ENCODE results near the gene COL24A1. TPM values are rescaled to one million over a fixed set of nuclear protein-coding genes. Genes with fewer than 3 reads are reported as not detected.

Gene COL24A1
- total and polyA plus RNA-seq, 2 experiments from 2014 or later: 0.22 to 0.23 TPM

DNA sequence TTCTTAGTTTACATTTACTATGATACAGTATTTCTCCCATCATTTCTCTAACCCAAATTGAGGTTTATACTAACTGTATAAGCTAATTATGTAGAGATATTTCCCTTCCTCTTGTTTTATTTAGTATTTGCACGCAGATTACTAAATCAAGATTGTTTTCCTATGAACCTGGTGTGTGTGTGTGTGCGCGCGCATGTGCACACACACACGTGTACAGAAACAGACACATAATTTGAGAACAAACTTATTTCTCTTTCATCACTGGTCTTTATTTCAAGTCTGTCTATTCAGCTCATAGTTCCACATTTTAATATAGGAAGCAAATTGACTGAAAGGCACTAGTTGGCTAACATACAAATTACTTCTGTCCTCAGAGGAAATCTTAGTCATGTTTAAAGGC, 19.7 kb upstream of the COL24A1 start:
- in situ Hi-C loops (cut with MboI): no loop called here
- H3K27me3 ChIP-seq (replicated peaks; ENCODE audit: insufficient read depth): 0 out of 2 replicates have a peak, but pooled peaks cover 2% of the 10 kb centered on the region

DNA sequence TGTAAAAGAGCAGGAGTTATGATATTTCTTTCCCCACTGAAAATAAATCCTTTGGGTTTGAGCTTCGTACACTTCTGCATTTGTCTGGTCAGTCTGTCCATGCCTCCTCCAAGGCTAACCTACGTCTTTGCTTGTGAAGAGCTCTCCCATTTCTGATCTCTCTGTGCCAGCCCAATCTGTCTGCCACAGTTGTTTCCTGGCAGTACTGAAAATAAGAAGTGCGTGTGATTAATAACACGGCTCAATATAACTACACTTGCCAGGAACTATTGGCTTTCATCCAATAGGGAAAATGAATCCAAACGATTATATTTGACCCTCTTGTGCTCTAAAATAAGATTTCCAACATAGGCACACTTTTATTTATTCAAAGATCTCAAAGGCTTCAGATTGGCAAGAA, 19.2 kb upstream of the COL24A1 start:
- H3K9me3 ChIP-seq (ENCODE audit: low read depth): no peaks in the 10 kb centered on the region
- H3K9me2 ChIP-seq (ENCODE audit: insufficient read depth): no peaks in the 10 kb centered on the region
- in situ Hi-C loops (cut with MboI): no loop called here
- H2AFZ ChIP-seq: no peak overlapping the region
- H3K4me1 ChIP-seq (ENCODE audit: insufficient read depth): no peaks in the 10 kb centered on the region
- H3K27ac ChIP-seq: no peak overlapping the region
- 0 out of 2 replicates have a peak, but pooled peaks cover 2% of the 10 kb centered on the region for H3K27me3 ChIP-seq (replicated peaks; ENCODE audit: insufficient read depth)
- no peak overlapping the region for H3K4me2 ChIP-seq (ENCODE audit: unreplicated experiment)
- 15 to 19% methylated on average over 5 of the region's 5 CpGs for WGBS, 2 experiments (ENCODE audit: low coverage in 1 of 2, low lambda C conversion rate in 2 of 2, missing lambda C conversion rate in 2 of 2)
- no peaks in the 10 kb centered on the region for H3K79me2 ChIP-seq (ENCODE audit: insufficient read depth)
- TF ChIP-seq EZH2 (IDR thresholded peaks at IDR 0.05; ENCODE audit: insufficient read depth, poor library complexity, severe bottlenecking) (no peak), EZH2phosphoT487 (IDR thresholded peaks at IDR 0.05; ENCODE audit: insufficient read depth, low read depth) (no peak)
- H3K9ac ChIP-seq: no peak overlapping the region
- H3K4me3 ChIP-seq: no peak overlapping the region
- no peaks in the 10 kb centered on the region for H3K36me3 ChIP-seq (ENCODE audit: low read depth)
- no peaks in the 10 kb centered on the region for H3F3A ChIP-seq (ENCODE audit: insufficient read depth)
- no peaks in the 10 kb centered on the region for H4K20me1 ChIP-seq (ENCODE audit: insufficient read depth)
- no peak for DNase-seq

More for the DNA sequence above, 19.7 kb upstream of the COL24A1 start:
- TF ChIP-seq EZH2phosphoT487 (IDR thresholded peaks at IDR 0.05; ENCODE audit: insufficient read depth, low read depth) (no peak), EZH2 (IDR thresholded peaks at IDR 0.05; ENCODE audit: insufficient read depth, poor library complexity, severe bottlenecking) (no peak)
- H3K4me3 ChIP-seq: no peak overlapping the region
- H3K9me3 ChIP-seq (ENCODE audit: low read depth): no peaks in the 10 kb centered on the region
- no peaks in the 10 kb centered on the region for H4K20me1 ChIP-seq (ENCODE audit: insufficient read depth)
- H3K36me3 ChIP-seq (ENCODE audit: low read depth): no peaks in the 10 kb centered on the region
- no peaks in the 10 kb centered on the region for H3K4me1 ChIP-seq (ENCODE audit: insufficient read depth)
- no peaks in the 10 kb centered on the region for H3F3A ChIP-seq (ENCODE audit: insufficient read depth)
- H3K4me2 ChIP-seq (ENCODE audit: unreplicated experiment): no peak overlapping the region
- no peaks in the 10 kb centered on the region for H3K79me2 ChIP-seq (ENCODE audit: insufficient read depth)
- no peak for DNase-seq
- no peak overlapping the region for H3K27ac ChIP-seq
- WGBS, 2 experiments (ENCODE audit: low coverage in 1 of 2, low lambda C conversion rate in 2 of 2, missing lambda C conversion rate in 2 of 2): 58 to 61% methylated on average over 5 of the region's 5 CpGs
- H3K9me2 ChIP-seq (ENCODE audit: insufficient read depth): no peaks in the 10 kb centered on the region
- no peak overlapping the region for H2AFZ ChIP-seq
- H3K9ac ChIP-seq: no peak overlapping the region

DNA sequence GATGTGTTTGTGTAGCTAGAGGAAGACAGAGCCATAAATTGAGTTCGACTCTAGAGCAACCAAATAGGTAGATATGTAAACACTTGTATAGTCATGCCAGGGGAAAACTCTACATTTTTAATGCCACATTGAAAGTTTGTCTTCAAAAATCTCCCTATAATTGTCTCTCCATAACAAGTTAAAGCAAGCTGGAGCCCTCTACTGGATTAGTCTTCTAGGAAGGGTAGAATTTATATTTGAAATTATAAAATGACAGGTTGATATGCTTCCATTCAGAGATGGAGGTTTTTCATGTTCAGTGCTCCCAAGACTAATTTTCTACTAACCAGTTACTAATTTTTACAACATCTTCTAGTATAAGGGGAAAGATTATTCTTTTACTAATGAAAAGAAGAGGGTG, 13.1 kb upstream of the COL24A1 start:
- TF ChIP-seq EZH2phosphoT487 (IDR thresholded peaks at IDR 0.05; ENCODE audit: insufficient read depth, low read depth) (no peak), EZH2 (IDR thresholded peaks at IDR 0.05; ENCODE audit: insufficient read depth, poor library complexity, severe bottlenecking) (no peak)
- H4K20me1 ChIP-seq (ENCODE audit: insufficient read depth): no peaks in the 10 kb centered on the region
- H3F3A ChIP-seq (ENCODE audit: insufficient read depth): no peaks in the 10 kb centered on the region
- no peak overlapping the region for H3K4me3 ChIP-seq
- no peak overlapping the region for H3K9ac ChIP-seq
- no peaks in the 10 kb centered on the region for H3K79me2 ChIP-seq (ENCODE audit: insufficient read depth)
- no peaks in the 10 kb centered on the region for H3K4me1 ChIP-seq (ENCODE audit: insufficient read depth)
- no peak overlapping the region for H2AFZ ChIP-seq
- no peaks in the 10 kb centered on the region for H3K36me3 ChIP-seq (ENCODE audit: low read depth)
- no peak overlapping the region for H3K4me2 ChIP-seq (ENCODE audit: unreplicated experiment)
- H3K27ac ChIP-seq: no peak overlapping the region
- in situ Hi-C loops (cut with MboI): no loop called here
- no peaks in the 10 kb centered on the region for H3K9me2 ChIP-seq (ENCODE audit: insufficient read depth)
- no peaks in the 10 kb centered on the region for H3K27me3 ChIP-seq (replicated peaks; ENCODE audit: insufficient read depth)
- DNase-seq: peak; percentile 42
- 23 to 36% methylated on average over 1 of the region's 1 CpG for WGBS, 2 experiments (ENCODE audit: low coverage in 1 of 2, low lambda C conversion rate in 2 of 2, missing lambda C conversion rate in 2 of 2)
- H3K9me3 ChIP-seq (ENCODE audit: low read depth): no peaks in the 10 kb centered on the region

DNA sequence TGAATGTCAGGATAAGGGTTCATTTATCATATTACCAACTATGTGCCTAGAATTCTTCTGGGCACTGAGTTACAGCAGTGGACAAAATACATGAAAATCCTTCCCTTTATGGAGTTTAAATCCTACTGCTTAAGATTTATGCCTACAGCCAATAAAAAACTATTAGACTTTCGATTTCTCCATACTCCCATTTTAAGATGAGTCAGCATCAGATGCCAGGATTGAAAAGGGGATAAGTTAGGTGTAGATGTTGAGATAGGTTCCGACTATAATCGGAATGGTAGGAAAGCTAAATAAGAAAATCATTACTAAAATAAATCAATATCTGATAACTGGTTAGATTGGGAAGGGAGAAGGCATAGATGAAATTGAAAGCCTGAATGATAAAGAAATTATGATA, 3.2 kb upstream of the COL24A1 start:
- in situ Hi-C loops (cut with MboI): no loop called here
- H3K4me1 ChIP-seq (ENCODE audit: insufficient read depth): peaks cover 8% of the 10 kb centered on the region
- H3K4me2 ChIP-seq (ENCODE audit: unreplicated experiment): no peak overlapping the region
- no peaks in the 10 kb centered on the region for H3K36me3 ChIP-seq (ENCODE audit: low read depth)
- H3K4me3 ChIP-seq: no peak overlapping the region
- DNase-seq: no peak
- H3K27ac ChIP-seq: no peak overlapping the region
- no peaks in the 10 kb centered on the region; the same call in 1 of the 2 replicates for H3F3A ChIP-seq (ENCODE audit: insufficient read depth)
- no peaks in the 10 kb centered on the region for H3K27me3 ChIP-seq (replicated peaks; ENCODE audit: insufficient read depth)
- H3K9me3 ChIP-seq (ENCODE audit: low read depth): no peaks in the 10 kb centered on the region
- WGBS, 2 experiments (ENCODE audit: low coverage in 1 of 2, low lambda C conversion rate in 2 of 2, missing lambda C conversion rate in 2 of 2): 71 to 79% methylated on average over 3 of the region's 3 CpGs
- H3K9ac ChIP-seq: no peak overlapping the region
- no peaks in the 10 kb centered on the region for H3K9me2 ChIP-seq (ENCODE audit: insufficient read depth)
- H3K79me2 ChIP-seq (ENCODE audit: insufficient read depth): no peaks in the 10 kb centered on the region
- no peak overlapping the region for H2AFZ ChIP-seq
- no peak for TF ChIP-seq EZH2 (IDR thresholded peaks at IDR 0.05; ENCODE audit: insufficient read depth, poor library complexity, severe bottlenecking)
- TF ChIP-seq EZH2phosphoT487 (IDR thresholded peaks at IDR 0.05; ENCODE audit: insufficient read depth, low read depth): no peak
- no peaks in the 10 kb centered on the region for H4K20me1 ChIP-seq (ENCODE audit: insufficient read depth)
